Smooth muscle cell (in vitro differentiated cells): ENCODE data around the gene ISG15. TPM values are rescaled to one million over a fixed set of nuclear protein-coding genes. Genes with fewer than 3 reads are reported as not detected.
A peak's percentile ranks its signal among the peaks of the same experiment; 100 is the strongest.

ENCODE experiments used
- DNase-seq: peaks from one replicate; lab custom pipeline; 2025; ENCODE audit not compliant: unreplicated experiment; lab: John Stamatoyannopoulos, UW
- H2AFZ ChIP-seq: fragments of 200-600 bp; sonication (generic); 2 replicates; pipeline ENCODE4 v1.6.0; 2016; ENCODE audit warnings: antibody characterized with exemption, low read depth, mild to moderate bottlenecking
- H3F3A ChIP-seq: fragments of 200-600 bp; sonication (generic); 2 replicates; pipeline ENCODE4 v1.6.0; 2017; ENCODE audit warnings: antibody characterized with exemption, low read depth
- H3K27ac ChIP-seq: fragments of 200-600 bp; sonication (generic); 2 replicates; pipeline ENCODE4 v1.5.1; 2016; ENCODE audit warnings: low read depth, mild to moderate bottlenecking
- H3K27me3 ChIP-seq: fragments of 200-600 bp; sonication (generic); 2 replicates; pipeline ENCODE4 v1.6.1; 2016; ENCODE audit warnings: low read depth, mild to moderate bottlenecking
- H3K36me3 ChIP-seq: fragments of 200-600 bp; sonication (generic); 2 replicates; pipeline ENCODE4 v1.5.1; 2016; ENCODE audit warnings: low read depth
- H3K4me1 ChIP-seq: fragments of 200-600 bp; sonication (generic); 2 replicates; pipeline ENCODE4 v1.5.1; 2016; ENCODE audit warnings: low read depth
- H3K4me2 ChIP-seq: fragments of 200-600 bp; sonication (generic); 2 replicates; pipeline ENCODE4 v1.6.0; 2016; ENCODE audit warnings: mild to moderate bottlenecking
- H3K4me3 ChIP-seq: fragments of 200-600 bp; sonication (generic); 2 replicates; pipeline ENCODE4 v1.5.1; 2016; ENCODE audit warnings: mild to moderate bottlenecking
- H3K79me2 ChIP-seq: fragments of 200-600 bp; sonication (generic); 2 replicates; pipeline ENCODE4 v1.6.0; 2016; ENCODE audit warnings: low read depth, mild to moderate bottlenecking
- H3K9ac ChIP-seq: fragments of 200-600 bp; sonication (generic); 2 replicates; pipeline ENCODE4 v1.6.0; 2016; ENCODE audit warnings: low read depth
- H3K9me3 ChIP-seq: fragments of 200-600 bp; sonication (generic); replicated peaks from 2 replicates; pipeline ENCODE4 v1.5.1; 2016; ENCODE audit warnings: low read depth
- H4K20me1 ChIP-seq: fragments of 200-600 bp; sonication (generic); 2 replicates; pipeline ENCODE4 v1.6.0; 2016; ENCODE audit warnings: low read depth
- CTCF ChIP-seq: fragments of 200-600 bp; sonication (generic); IDR thresholded peaks from 2 replicates; pipeline ENCODE4 v1.5.1; 2017; ENCODE audit warnings: borderline replicate concordance, mild to moderate bottlenecking, antibody characterized with exemption; ENCODE audit not compliant: insufficient read depth, poor library complexity, severe bottlenecking
- WGBS: methylation state at CpG from one replicate; pipeline ENCODE4 v1.1.7; 2016; ENCODE audit warnings: low lambda C conversion rate; 5-methylcytosine and 5-hydroxymethylcytosine counted together
- polyA plus RNA-seq: library from polyadenylated mRNA; unstranded; fragments of >200 nt; fragmentation: Nextera tagmentation; extraction: Ambion mirVana; gene quantifications from 2 replicates; pipeline ENCODE4 v1.2.1, GENCODE V29; 2016
- total RNA-seq: library from RNA; depleted of rRNA; stranded (reverse); fragments of >200 nt; gene quantifications from 2 replicates; pipeline ENCODE4 v1.2.3, GENCODE V29; 2014

ISG15 gene
- total and polyA plus RNA-seq, 2 experiments from 2014 or later: 109 to 147 TPM

- Histone ChIP-seq H3K36me3 (no peaks in the 10 kb centered on the region), H4K20me1 (peaks cover 70% of the 10 kb centered on the region), H3K79me2 (no peaks in the 10 kb centered on the region), H3K27ac (no peak overlapping the region), H3K9ac (no peak overlapping the region), H3K27me3 (peaks cover 14% of the 10 kb centered on the region), H3K4me1 (peaks cover 7% of the 10 kb centered on the region), H3K4me3 (peak overlapping the region; percentile 59), H3K9me3 (no peaks in the 10 kb centered on the region), H3K4me2 (peak overlapping the region; percentile 96), H3F3A (no peaks in the 10 kb centered on the region), H2AFZ (no peak overlapping the region)
- DNase-seq: no peak
- 3% methylated on average over 42 of the region's 71 CpGs for WGBS
- TF ChIP-seq CTCF: no peak
Measured at GRCh38 chr1:1033731-1034438, 20.6 kb downstream of the ISG15 start.

- Histone ChIP-seq H4K20me1 (peaks cover 75% of the 10 kb centered on the region), H3K4me3 (no peak overlapping the region), H3K4me2 (peak overlapping the region; percentile 96), H3K27me3 (peaks cover 14% of the 10 kb centered on the region), H3K36me3 (no peaks in the 10 kb centered on the region), H3K79me2 (no peaks in the 10 kb centered on the region), H3K4me1 (peaks cover 7% of the 10 kb centered on the region), H3F3A (no peaks in the 10 kb centered on the region), H2AFZ (no peak overlapping the region), H3K9me3 (no peaks in the 10 kb centered on the region), H3K27ac (no peak overlapping the region), H3K9ac (no peak overlapping the region)
- WGBS: 60% methylated on average over 25 of the region's 30 CpGs
- DNase-seq: no peak
- no peak for TF ChIP-seq CTCF
Measured at GRCh38 chr1:1034439-1034781, 21.1 kb downstream of the ISG15 start.

GRCh38 chr1:1035291-1035943, 22.1 kb downstream of the ISG15 start:
- no peaks in the 10 kb centered on the region for H3K79me2 ChIP-seq
- peaks cover 21% of the 10 kb centered on the region for H3K27me3 ChIP-seq
- H3K4me1 ChIP-seq: peaks cover 16% of the 10 kb centered on the region
- no peaks in the 10 kb centered on the region for H3K36me3 ChIP-seq
- H2AFZ ChIP-seq: no peak overlapping the region
- TF ChIP-seq CTCF: no peak
- H3F3A ChIP-seq: no peaks in the 10 kb centered on the region
- no peak overlapping the region for H3K27ac ChIP-seq
- DNase-seq: no peak
- peaks cover 85% of the 10 kb centered on the region for H4K20me1 ChIP-seq
- no peak overlapping the region for H3K4me3 ChIP-seq
- H3K9me3 ChIP-seq: no peaks in the 10 kb centered on the region
- H3K9ac ChIP-seq: no peak overlapping the region
- WGBS: 98% methylated on average over 19 of the region's 19 CpGs
- no peak overlapping the region for H3K4me2 ChIP-seq
